OCI-LY3 (cell line): ENCODE results near the gene RIMKLB.

Experiments
- CTCF ChIP-seq: fragments of 200-600, 300-600 bp; sonication (generic); IDR thresholded peaks from 2 replicates; pipeline ENCODE4 v1.5.1; 2014; ENCODE audit warnings: antibody characterized with exemption, low read length, low read depth
- EZH2phosphoT487 ChIP-seq: fragments of 200-600 bp; shearing (Covaris generic); IDR thresholded peaks from 2 replicates; pipeline ENCODE4 v1.6.1; 2018; ENCODE audit warnings: antibody characterized with exemption, mixed run types, low read depth

GRCh38 chr12:8701046-8701660 is 3.4 kb downstream of the RIMKLB start:
- no peak for TF ChIP-seq CTCF
- no peak for TF ChIP-seq EZH2phosphoT487
